ENCODE results near the gene USP36.

Gene USP36

DNA sequence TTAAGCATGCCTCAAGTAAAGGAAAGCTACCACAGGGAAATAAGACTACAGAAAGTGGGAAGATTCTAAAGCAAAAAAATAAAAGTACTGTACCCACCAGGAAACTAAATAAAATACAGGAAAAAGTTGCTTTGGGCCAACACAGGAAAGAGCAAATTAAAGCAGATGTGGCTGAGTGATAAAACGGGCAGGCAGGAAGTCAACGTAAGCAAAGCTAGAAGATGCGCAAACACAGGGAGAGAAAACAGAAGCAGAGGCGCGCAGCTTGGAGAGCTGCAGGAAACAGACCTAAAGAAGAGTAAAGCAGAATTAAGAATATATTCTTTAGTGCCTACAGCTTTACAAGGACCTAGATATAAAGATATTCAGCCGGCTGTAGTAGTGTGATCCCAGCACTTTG, 21.7 kb downstream of the USP36 start:
- in situ Hi-C loops (cut with MboI; ENCODE audit: low sequenced_read_pairs): no loop called here

DNA sequence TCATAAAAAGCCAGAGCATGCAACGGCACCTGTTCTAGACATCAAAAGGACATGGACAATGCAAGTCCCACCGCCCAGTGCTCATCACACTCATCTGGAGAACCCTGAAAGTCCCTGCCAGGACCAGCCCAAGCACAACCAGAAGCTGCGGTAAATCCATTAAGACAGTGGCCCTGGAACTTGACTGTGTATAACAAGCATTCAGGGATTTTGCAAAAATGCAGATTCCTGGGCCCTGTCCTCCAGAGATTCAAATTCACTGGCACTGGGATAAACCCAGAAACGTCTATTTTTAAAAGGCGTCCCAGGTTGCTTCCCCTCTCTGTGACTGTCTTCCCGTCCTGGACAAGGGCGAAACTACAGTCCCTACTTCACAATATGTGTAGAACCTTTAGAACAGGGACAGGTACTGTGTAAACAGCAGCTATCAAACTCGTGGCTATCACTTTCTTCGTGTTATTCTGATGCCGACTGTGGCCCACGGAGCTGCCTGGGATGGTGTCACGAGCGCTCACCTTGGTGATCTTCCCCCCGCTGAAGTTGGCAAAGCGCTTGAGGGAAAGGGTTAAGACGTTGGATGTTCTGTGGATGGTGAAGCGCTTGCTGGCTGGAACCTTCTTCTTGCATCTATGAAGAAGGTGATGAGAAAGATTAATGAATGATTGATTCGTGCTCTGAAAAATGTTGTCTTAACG, 22.3 kb downstream of the USP36 start:
- in situ Hi-C loops (cut with MboI; ENCODE audit: low sequenced_read_pairs): no loop called here

DNA sequence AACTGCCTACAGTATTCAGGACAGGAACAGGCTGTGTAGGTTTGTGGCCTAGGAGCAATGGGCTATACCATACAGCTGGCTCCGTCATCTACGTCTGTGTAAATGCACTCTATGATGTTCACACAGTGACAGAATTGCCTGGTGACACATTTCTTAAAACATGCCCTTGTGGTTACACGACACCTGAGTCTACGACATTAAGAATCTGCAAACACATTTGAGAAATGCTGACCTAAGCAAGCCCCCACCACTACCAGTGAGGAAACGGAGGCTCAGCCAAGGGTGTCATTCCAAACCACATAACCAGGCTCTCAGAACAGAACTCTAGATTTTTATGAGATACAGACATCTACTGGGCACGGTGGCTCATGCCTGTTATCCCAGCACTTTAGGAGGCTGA, 23.5 kb downstream of the USP36 start:
- in situ Hi-C loops (cut with MboI; ENCODE audit: low sequenced_read_pairs): no loop called here

DNA sequence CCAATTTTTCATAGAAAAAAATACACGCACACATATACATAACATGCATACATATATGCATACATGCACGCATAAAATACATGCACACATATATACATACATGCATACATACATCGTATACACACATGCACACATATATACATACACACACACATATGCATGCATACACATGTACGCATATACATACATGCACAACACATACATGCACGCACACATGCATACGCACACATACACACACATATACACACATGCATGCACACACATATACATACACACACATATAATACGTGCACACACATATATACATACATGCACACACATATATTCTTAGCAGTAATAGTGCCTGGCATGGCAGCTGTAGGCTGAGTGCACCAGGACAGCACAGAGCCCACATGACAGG, 24.9 kb downstream of the USP36 start:
- in situ Hi-C loops (cut with MboI; ENCODE audit: low sequenced_read_pairs): no loop called here

DNA sequence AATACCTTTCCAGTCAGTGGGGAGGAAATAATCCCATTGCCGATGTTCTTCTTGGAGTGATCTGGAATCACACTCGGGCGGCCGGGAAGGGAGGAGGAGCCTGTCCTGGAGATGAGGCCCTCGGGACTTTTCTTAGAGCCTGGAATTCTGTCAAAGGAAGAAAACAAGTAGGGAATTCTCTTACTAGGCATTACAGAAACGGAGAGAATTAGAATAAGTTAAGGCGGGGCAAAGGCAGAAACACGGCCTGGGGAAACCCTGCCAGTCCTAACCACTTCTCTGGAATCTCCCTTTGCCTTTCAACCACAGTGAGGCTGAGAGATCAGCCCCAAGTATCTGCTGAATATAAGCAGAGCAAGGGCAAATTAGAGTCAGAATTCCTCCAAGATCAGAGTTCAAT, 27.8 kb downstream of the USP36 start:
- in situ Hi-C loops (cut with MboI; ENCODE audit: low sequenced_read_pairs): no loop called here

DNA sequence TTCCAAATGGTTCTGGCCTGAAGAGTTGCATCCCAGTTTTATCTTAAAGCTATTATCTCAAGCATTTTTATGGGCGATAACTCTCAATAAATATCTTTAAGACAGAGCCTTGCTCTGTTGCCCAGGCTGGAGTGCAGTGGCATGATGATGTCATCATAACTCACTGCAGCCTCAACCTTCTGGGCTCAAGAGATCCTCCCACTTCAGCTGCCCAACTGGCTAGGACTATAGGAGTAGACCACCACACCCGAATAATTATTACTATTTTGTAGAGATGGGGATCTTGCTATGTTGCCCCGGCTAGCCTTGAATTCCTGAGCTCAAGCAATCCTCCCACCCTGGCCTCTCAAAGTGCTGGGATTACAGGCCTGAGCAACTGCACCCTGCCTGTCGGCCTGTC, 32.5 kb downstream of the USP36 start:
- in situ Hi-C loops (cut with MboI; ENCODE audit: low sequenced_read_pairs): no loop called here

DNA sequence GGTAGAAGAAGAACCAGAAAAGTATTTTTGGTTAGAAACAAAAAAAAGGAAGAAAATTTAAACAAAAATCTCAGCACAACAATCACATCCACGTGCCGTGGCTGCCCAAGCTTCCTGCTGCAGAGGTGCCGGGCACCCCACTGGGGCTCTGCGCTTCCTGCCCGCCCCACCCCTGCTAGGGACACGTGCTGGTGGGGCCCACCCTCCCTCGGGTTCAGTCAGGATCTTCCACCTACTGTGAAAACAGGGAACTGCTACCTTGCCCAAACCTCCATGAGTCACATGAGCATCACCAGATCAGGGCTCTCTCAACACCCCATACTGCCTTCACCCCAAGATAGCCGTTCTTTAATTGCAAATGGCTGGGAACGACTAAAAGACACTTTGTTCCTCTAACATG, 34.2 kb downstream of the USP36 start:
- in situ Hi-C loops (cut with MboI; ENCODE audit: low sequenced_read_pairs): no loop called here

DNA sequence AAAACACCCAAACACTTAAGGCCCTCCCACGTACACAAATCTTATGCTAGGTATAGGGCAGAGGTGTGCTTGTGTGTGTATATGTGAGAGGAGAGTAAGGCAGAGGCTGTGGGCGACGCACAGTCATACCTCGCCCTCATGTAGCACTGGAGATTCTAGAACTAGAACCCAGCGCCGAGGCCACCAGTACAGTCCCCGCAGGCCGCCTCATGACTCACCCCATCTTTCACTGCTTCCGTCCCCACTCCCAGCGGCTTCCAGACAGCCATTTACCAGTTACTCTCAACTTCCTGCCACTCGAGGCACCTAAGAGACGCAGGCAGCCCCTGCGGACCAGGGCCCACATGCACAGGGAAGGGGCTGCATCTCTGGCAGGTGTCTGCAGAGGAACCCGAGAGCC, 35.3 kb downstream of the USP36 start:
- in situ Hi-C loops (cut with MboI; ENCODE audit: low sequenced_read_pairs): no loop called here

DNA sequence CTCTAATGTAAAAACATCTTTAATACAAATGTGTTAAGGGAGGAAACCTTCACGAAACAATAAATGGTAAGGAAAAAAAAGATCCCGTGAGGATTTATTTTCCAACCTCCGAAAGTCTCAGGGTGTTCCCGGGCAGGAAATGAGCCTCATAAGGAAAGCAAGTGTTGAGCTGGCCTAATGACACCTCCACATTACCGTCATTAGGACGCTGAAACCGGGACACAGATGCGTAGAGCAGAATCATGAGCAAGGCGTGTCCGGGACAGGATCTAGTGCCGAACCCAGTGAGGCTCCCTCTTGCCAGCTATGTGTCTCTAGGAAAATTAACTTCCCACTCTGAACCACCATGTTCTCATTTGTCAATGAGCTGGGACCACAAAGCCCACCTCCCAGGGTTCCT, 35.8 kb downstream of the USP36 start:
- in situ Hi-C loops (cut with MboI; ENCODE audit: low sequenced_read_pairs): no loop called here

DNA sequence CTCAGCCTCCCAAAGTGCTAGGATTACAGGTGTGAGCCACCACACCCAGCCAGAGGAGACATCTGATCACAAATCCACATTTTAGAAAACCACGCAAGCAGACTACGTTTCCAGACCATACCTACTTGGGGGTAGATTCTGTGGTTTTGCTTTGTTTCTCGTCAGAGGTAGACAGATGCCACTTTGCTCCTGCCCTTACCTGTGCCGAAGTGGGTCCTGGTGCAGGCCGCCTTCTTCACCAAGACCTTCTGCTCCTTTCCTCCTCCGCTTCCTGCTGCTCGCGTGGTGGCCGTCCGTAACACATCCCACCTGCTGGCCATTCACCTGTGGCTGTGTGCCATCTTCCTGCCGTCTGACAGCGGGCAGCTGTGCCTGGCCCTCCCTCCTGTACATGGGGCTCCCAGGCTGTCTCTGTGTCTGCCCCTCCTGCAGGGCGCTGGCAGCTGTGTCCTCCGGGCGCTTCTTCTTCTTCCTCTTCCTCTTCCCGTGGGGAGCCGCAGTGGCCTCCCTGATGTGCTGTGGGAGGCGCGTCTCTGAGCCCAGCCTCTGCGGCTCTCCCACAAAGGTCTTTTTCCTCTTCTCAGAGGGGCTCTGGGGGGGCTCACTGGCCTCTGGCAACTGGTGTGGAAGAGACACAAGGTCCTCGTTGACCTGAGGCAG, 37.3 kb downstream of the USP36 start:
- in situ Hi-C loops (cut with MboI; ENCODE audit: low sequenced_read_pairs): no loop called here

DNA sequence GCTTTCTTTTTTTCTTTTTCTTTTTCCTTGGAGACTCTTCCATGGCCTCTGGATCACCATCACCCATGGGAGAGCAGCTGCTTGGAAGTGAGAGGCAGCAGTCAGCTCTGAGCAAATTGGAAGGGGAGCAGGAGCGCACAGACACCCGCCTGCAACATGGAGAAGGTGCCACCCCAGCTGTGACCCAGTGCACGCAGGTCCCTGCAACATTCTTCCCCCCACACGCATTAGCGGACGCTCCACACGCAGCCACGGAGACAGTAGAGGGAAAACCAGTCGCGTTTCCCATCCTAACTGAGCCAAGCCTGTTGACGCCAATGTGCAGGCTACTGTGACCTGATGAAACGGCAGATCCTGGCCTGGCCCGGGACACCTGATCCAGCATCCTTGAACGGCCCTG, 38.2 kb downstream of the USP36 start:
- in situ Hi-C loops (cut with MboI; ENCODE audit: low sequenced_read_pairs): no loop called here

DNA sequence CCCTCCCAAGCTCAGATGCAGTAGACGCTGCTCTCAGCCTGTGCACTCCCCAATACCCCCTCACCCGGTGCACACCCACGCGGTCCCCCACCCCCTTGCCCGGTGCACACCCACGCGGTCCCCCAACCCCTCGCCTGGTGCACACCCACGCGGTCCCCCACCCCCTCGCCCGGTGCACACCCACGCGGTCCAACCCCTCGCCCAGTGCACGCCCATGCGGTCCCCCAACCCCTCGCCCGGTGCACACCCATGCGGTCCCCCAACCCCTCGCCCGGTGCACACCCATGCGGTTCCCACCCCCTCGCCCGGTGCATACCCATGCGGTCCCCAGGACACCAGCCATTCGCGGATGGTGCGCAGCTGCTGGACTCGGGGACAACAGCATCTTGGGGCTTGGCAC, 38.6 kb downstream of the USP36 start:
- in situ Hi-C loops (cut with MboI; ENCODE audit: low sequenced_read_pairs): no loop called here

DNA sequence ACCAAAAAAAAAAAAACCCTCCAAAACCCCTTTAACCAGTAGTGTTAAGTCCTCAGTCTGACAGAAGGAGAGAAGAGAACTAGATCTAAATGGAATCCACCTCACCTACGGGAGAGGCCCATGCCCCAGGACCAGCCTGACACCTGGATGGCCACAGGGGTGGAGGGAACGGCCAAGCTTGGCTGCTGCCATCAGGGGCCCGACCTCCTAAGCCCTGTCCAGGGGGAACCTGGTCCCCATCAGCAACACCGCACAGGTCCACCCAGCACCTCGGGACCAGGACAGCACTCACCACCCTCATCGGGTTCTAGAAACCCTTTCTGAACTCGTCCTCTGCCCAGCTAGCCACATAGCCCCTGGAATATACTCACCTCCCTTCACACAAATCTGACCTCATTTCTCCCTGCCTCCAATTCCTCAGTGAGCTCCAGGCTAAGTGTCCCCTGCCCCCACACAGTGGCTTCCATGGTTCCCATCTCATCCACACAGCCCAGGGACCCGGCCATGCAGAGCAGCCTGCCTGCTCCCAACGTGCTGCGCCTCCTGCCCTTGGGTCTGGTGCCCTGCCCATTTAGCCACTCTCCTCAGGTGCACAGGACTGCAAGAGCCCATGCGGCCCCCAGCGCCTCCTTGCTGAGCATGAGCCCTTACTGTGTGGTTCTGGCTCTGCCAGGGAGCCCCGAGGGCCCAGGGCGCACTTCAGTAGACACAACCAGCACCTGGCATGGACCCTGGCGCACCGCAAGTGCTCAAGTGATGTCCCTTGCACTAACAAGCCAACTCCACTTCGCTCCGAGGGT, 40.3 kb downstream of the USP36 start:
- in situ Hi-C loops (cut with MboI; ENCODE audit: low sequenced_read_pairs): no loop called here

DNA sequence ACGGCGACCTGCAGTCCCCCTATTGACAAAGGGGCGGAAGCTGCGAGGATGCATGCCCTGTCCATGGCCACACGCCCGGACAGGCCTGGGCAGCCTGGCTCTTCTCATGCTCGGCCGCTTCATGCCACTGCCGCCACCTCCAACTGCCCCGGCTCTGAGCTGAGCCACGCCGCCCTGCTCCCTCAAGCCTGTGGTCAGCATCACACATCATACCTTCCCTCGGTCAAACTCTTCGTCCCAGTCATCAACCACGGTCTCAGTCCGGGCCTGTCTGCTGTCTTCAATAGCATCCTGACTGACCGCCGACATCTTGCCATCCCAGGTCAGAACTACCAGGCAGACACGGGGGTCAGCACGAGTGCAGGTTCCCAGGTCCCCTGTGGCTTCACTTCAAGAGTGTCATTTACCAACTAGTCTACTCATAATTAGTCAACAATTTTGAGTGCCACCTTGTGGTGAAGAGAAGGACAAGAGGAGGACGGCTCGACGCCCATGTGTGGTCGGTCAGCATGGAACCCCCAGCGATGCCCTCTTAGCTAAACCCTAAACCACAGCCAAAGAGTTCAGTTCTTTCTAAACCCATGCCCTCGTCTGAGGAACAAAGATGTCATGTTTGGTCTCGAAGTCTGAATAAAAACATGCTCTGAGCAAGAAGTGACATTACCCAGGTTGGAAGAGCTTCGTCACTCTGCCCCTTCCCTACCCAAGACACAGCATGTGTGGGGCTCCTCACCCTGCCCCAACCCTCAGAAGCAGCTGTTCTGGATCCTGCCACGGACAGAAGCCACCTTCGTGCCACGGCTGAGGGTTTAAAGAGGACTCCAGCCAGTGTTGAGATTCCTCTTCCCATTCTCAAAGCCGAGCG, 41.7 kb downstream of the USP36 start:
- in situ Hi-C loops (cut with MboI; ENCODE audit: low sequenced_read_pairs): no loop called here

DNA sequence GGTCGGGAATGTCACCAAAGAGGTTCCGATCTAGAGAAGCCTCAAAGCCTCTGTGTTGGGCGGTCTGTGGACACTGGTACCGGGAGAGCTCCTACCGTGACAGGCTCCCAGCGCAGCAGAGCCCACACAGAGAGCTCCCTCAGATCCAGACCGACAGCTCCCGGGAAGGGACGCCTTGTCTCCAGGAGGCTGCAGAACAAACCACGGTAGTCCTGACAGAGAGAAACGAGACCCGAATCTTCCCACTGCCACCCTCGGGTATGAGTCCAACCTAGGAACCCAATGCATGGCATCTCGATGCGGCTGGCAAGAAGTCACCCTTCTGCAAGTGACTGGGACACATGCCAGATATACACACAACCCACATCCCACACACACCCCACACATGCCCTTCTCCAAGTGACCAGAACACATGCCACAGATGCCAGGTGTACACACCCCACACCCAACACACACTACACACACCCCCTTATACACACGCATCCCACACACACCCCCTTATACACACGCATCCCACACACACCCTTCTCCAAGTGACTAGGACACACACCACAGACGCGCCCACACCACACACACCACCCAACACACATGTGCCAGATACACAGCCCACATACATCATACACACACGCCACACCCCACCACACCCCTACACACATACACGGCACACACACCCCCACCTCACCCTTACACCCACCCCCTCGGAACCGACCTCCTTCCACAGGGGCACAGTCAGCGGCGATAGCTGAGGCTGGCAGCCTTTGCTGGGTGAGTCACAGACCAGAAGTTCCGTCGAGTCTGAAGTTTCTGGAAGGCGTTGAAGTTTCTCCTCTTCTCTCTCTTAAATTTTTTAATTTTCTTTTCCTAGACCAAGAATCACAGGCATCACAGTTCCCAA, 42.7 kb downstream of the USP36 start:
- in situ Hi-C loops (cut with MboI; ENCODE audit: low sequenced_read_pairs): no loop called here

DNA sequence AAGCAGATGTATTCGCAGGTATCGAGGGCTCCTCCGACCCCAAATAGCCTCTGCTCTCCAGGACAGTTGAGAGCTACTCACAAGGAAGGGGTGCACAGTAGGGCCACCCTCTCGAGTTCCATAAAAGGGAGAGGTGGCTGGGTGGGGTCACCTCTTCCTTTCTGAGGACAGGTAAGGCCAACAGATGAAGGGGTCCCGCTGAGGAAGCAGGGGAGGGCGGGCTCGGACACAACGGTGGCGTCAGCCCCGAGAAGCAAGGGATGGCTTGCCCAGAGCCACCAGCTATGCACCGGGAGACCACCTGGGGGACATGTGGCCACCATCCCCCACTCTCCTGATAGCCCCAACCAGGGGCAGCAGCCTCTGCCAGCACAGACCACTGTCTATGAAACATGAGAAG, 43.4 kb downstream of the USP36 start:
- in situ Hi-C loops (cut with MboI; ENCODE audit: low sequenced_read_pairs): no loop called here

DNA sequence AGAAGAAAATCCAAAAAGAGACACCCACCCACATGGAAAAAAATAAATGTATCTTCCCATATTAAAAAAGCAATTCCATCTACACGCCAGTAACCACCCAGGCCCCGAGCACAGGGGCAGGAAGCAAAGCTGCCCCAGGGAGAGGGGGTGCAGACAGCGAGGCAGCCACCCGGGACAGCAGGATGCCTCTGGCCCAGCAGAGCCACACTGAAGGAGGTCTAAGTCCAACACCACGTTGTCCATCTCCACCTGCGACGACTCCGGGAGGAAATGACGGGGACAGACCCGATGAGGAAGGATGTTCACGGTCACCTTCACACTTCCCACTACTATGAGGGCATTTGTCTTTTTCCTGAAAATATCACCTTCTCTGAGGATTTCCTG, 44.1 kb downstream of the USP36 start:
- in situ Hi-C loops (cut with MboI; ENCODE audit: low sequenced_read_pairs): no loop called here

DNA sequence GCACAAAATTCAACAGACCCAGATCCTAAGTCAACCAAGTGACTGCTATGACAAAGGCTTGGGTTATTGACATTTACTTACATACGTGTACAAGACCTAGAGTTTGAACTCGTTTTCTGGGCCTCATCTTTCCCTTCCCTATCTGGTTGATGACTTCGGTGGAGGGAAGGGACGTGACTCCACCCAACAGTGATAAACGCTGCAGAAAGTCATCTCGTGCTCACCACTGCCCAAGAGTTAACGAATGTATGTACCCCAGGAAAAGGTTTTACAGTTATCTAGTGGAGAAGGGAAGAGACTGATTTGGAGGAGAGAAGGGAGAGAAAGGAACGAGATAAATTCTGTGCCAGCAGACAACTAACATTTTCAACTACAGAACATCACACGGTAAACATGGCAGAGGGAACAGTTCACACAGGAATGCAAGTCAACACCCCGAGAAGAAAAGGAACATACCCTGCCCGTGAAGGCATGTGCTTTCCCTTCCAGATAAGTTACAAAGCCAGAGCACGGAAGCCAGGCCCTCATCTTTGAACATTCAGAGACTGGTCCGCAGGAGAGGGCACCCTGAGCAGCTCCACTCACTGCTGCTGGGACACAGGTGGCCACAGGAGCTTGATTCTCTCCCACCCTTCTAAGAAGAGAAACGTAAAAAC, 44.6 kb downstream of the USP36 start:
- in situ Hi-C loops (cut with MboI; ENCODE audit: low sequenced_read_pairs): no loop called here

DNA sequence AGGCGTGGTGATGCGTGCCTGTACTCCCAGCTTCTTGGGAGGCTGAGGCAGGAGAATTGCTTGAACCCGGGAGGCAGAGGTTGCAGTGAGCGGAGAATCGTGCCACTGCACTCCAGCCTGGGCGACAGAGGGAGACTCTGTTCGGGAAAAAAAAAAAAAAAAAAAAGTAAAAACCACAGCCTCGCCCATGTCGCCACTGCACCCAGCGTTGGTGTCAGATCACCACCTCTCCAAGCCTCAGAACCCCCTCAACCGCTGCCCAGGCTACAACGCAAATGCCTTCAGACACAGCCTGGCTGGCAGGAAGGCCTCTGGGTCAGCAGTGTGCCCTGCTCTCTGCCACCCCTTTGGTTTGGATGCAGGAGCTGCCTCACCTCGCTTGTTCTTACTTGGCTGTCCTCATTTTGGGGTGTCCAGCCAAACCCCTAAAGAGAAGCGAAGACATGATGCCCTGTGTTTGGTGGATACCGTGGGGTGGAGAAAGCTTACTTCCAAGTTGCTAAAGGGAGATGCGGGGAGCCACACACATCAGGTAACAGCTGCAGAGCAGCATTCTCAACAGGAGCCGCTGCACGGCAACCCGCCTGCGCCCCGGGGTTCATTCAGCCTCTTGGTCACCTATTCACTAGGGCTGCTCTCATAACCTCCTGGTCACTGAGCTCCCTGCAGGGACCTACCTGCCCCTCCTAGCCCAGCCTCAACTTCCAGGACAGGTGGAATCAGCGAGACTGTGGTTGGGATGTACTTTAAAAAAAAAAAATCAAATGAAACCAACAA, 45.6 kb downstream of the USP36 start:
- in situ Hi-C loops (cut with MboI; ENCODE audit: low sequenced_read_pairs): no loop called here
